CD4-positive, alpha-beta T cell (primary cell): ENCODE measurements around the gene MINPP1. TPM values are rescaled to one million over a fixed set of nuclear protein-coding genes. Genes with fewer than 3 reads are reported as not detected.

Source experiments
- ATAC-seq: fragments of 200-7000 bp; cut with Tn5 transposase; one replicate; pipeline ENCODE4 v1.10.0; 2022; ENCODE audit warnings: mild to moderate bottlenecking; ENCODE audit not compliant: poor library complexity
- CTCF ChIA-PET: fragments of 350-600 bp; sonication (Branson Sonifier 250); formaldehyde crosslinking; loops from one replicate; lab custom pipeline; 2021; ENCODE audit warnings: antibody characterized with exemption, inconsistent platforms; lab: Charles Lee
- POLR2A ChIA-PET: fragments of 350-600 bp; sonication (Branson Sonifier 250); formaldehyde crosslinking; loops from one replicate; lab custom pipeline; 2021; ENCODE audit warnings: antibody characterized with exemption, inconsistent platforms; lab: Charles Lee
- DNase-seq, 14 experiments: peaks; one replicate each; pipeline ENCODE4 v3.0.0-alpha.2; 2013 to 2020; ENCODE audit warnings: mixed read lengths in 2 of 14
- H3K27ac ChIP-seq, 2 donors: one replicate each; pipeline versions ENCODE4 v1.5.1 to v1.7.0; 2013; ENCODE audit warnings: low read length in 2 of 2, low read depth in 1 of 2, mild to moderate bottlenecking in 1 of 2
- H3K27me3 ChIP-seq, 2 experiments: 1 replicate in 1 of 2; 2 replicates in 1 of 2; pipeline versions ENCODE4 v1.6.1 to v1.7.0; 2013; ENCODE audit warnings: low read length in 2 of 2, control low read depth in 1 of 2, mild to moderate bottlenecking in 1 of 2, moderate library complexity in 1 of 2; ENCODE audit not compliant: insufficient read depth in 2 of 2, control insufficient read depth in 1 of 2
- H3K36me3 ChIP-seq: one replicate; pipeline ENCODE4 v1.6.1; 2013; ENCODE audit warnings: low read length, control low read depth; ENCODE audit not compliant: insufficient read depth
- H3K4me1 ChIP-seq: one replicate; pipeline ENCODE4 v1.6.1; 2013; ENCODE audit warnings: low read length, control low read depth; ENCODE audit not compliant: insufficient read depth
- H3K4me3 ChIP-seq: one replicate; pipeline ENCODE4 v1.5.1; 2013; ENCODE audit warnings: mild to moderate bottlenecking, low read length, moderate library complexity
- H3K9me3 ChIP-seq, 2 experiments: 1 replicate in 1 of 2; 2 replicates in 1 of 2; pipeline versions ENCODE4 v1.6.1 to v1.7.0; 2013; ENCODE audit warnings: low read length in 2 of 2, mild to moderate bottlenecking in 2 of 2, control low read depth in 1 of 2, moderate library complexity in 1 of 2; ENCODE audit not compliant: control insufficient read depth in 1 of 2, insufficient read depth in 1 of 2
- H3K27ac Mint-ChIP-seq: one replicate; pipeline ENCODE4 v1.8.0; 2020; ENCODE audit warnings: mixed read lengths
- H3K27me3 Mint-ChIP-seq: one replicate; pipeline ENCODE4 v1.8.0; 2021; ENCODE audit warnings: mixed read lengths
- H3K36me3 Mint-ChIP-seq: one replicate; pipeline ENCODE4 v1.8.0; 2021; ENCODE audit warnings: low read depth, mixed read lengths
- H3K4me1 Mint-ChIP-seq: one replicate; pipeline ENCODE4 v1.8.0; 2021; ENCODE audit warnings: low read depth, mixed read lengths
- H3K4me3 Mint-ChIP-seq: one replicate; pipeline ENCODE4 v1.8.0; 2020; ENCODE audit warnings: mild to moderate bottlenecking, mixed read lengths
- H3K9me3 Mint-ChIP-seq: one replicate; pipeline ENCODE4 v1.8.0; 2020; ENCODE audit warnings: mixed read lengths
- CTCF ChIP-seq: fragments of 200-600 bp; IDR thresholded peaks from one replicate; pipeline ENCODE4 v1.8.0; 2022; ENCODE audit warnings: antibody characterized with exemption, mild to moderate bottlenecking
- intact Hi-C, 2 experiments: fragments of 100-400 bp; cut with DNase I in 1 of 2; cut with micrococcal nuclease in 1 of 2; formaldehyde crosslinking; loops; one replicate each; pipeline versions ENCODE4 v1.15.1 to v1.9.0; 2023 to 2025; cut with DNase I, micrococcal nuclease
- total RNA-seq, 174 experiments: library from RNA in 2 of 174; stranded (reverse) in 2 of 174; gene quantifications; one replicate each; pipeline ENCODE4 v1.2.3 and lab custom pipeline; 2021 to 2026

MINPP1 gene
- total RNA-seq, 2 experiments from 2014 or later: 0.50 to 0.69 TPM

- H3K9me3 ChIP-seq: no peaks in the 10 kb centered on the region
- Mint-ChIP-seq H3K9me3 (no peaks in the 10 kb centered on the region), H3K36me3 (peaks cover 18% of the 10 kb centered on the region), H3K4me1 (peaks cover 36% of the 10 kb centered on the region), H3K27me3 (peaks cover 5% of the 10 kb centered on the region), H3K4me3 (peak overlapping the region; percentile 90), H3K27ac (peak overlapping the region; percentile 15)
- H3K4me1 ChIP-seq: peaks cover 14% of the 10 kb centered on the region
- DNase-seq: peak in 13 of 14 experiments; percentile 7 to 67 (median 24)
- H3K36me3 ChIP-seq: peaks cover 5% of the 10 kb centered on the region
- no peaks in the 10 kb centered on the region for H3K27me3 ChIP-seq
- CTCF ChIA-PET: interaction anchor here (0.6 to 1.6 kb wide), 3 partner anchors 9 to 162 kb away, joined by 3 to 5 read pairs (median 3); no protein-coding TSS in a partner anchor
- no peak overlapping the region for H3K27ac ChIP-seq
- TF ChIP-seq CTCF: peak; percentile 52
- POLR2A ChIA-PET: interaction anchor here (1.3 kb wide), 1 partner anchor 14 kb away, joined by 5 read pairs; no protein-coding TSS in a partner anchor
- H3K4me3 ChIP-seq: peak overlapping the region; percentile 91
- peak; percentile 64 for ATAC-seq
- intact Hi-C loops: no loop called here
Observed at GRCh38 chr10:87505366-87506111, 846 bp downstream of the MINPP1 start.

GRCh38 chr10:87506956-87507355 lies 2.3 kb downstream of the MINPP1 start:
- TF ChIP-seq CTCF: no peak
- Mint-ChIP-seq H3K4me1 (peaks cover 36% of the 10 kb centered on the region), H3K36me3 (peaks cover 28% of the 10 kb centered on the region), H3K27me3 (peaks cover 2% of the 10 kb centered on the region), H3K27ac (no peak overlapping the region), H3K9me3 (no peaks in the 10 kb centered on the region), H3K4me3 (no peak overlapping the region)
- CTCF ChIA-PET: no interaction called here
- ATAC-seq (no peak), DNase-seq (no peak)
- Histone ChIP-seq H3K36me3 (peaks cover 10% of the 10 kb centered on the region), H3K9me3 (no peaks in the 10 kb centered on the region), H3K27me3 (no peaks in the 10 kb centered on the region), H3K27ac (no peak overlapping the region), H3K4me1 (peaks cover 14% of the 10 kb centered on the region), H3K4me3 (no peak overlapping the region)
- intact Hi-C loops: no loop called here
- POLR2A ChIA-PET: no interaction called here

- Mint-ChIP-seq H3K4me1 (peaks cover 36% of the 10 kb centered on the region), H3K27ac (no peak overlapping the region), H3K9me3 (no peaks in the 10 kb centered on the region), H3K4me3 (no peak overlapping the region), H3K36me3 (peaks cover 35% of the 10 kb centered on the region), H3K27me3 (no peaks in the 10 kb centered on the region)
- ChIA-PET POLR2A (no interaction called here), CTCF (no interaction called here)
- peaks cover 14% of the 10 kb centered on the region for H3K4me1 ChIP-seq
- no peak for ATAC-seq
- intact Hi-C loops: no loop called here
- no peak for TF ChIP-seq CTCF
- H3K27me3 ChIP-seq: no peaks in the 10 kb centered on the region
- H3K27ac ChIP-seq: no peak overlapping the region
- peaks cover 14% of the 10 kb centered on the region for H3K36me3 ChIP-seq
- no peak overlapping the region for H3K4me3 ChIP-seq
- no peak for DNase-seq
- no peaks in the 10 kb centered on the region for H3K9me3 ChIP-seq
Observed at GRCh38 chr10:87507879-87508483, 3.3 kb downstream of the MINPP1 start.
